Measurements from ENCODE around the gene PSMC3.

The PSMC3 gene

DNA sequence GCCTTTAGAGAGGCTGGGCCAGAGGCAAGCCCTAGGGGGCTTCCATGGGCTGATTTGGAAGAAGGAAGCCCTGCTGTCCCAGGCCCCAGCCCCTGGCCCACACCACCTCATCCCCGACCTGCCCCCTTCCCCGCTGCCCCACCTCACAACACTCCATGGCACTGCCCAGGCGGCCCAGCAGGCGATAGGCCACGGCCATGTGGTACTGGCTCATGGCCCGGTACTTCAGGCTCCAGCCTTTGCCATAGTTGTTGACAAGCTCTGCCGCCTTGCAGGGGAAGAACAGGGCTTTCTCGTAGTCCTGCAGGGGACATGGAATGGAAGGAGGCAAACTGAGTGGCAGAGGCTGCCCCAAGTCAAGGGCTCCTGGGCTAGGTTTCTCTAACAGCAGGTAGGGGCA, 16.3 kb upstream of the PSMC3 start:
- DNase-seq: no peak

GRCh38 chr11:47441421-47441820, 15.2 kb upstream of the PSMC3 start:
- no peak for DNase-seq

GRCh38 chr11:47440054-47440476, 13.8 kb upstream of the PSMC3 start:
- no peak for DNase-seq

- DNase-seq: no peak
Observed at GRCh38 chr11:47438721-47439120, 12.5 kb upstream of the PSMC3 start.

GRCh38 chr11:47437746-47438418, 11.6 kb upstream of the PSMC3 start:
- peak in 1 of 2 experiments; percentile 32 for DNase-seq

GRCh38 chr11:47437218-47437745, 11.0 kb upstream of the PSMC3 start:
- DNase-seq: no peak

DNA sequence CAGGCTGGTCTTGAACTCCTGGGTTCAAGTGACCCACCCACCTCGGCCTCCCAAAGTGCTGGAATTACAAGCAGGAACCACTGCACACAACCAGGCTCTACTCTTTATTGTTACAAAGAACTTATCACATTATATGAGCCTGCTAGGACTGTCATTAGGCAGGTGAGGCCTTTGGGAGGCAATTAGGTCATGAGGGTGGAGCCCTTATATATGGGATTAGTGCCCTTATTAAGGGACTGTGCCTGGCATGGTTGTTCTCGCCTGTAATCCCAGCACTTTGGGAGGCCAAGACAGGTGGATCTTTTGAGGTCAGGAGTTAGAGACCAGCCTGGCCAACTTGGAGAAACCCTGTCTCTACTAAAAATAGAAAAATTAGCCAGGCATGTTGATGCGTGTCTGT, 10.5 kb upstream of the PSMC3 start:
- no peak for DNase-seq

- DNase-seq: no peak
Observed at GRCh38 chr11:47435687-47436086, 9.4 kb upstream of the PSMC3 start.

GRCh38 chr11:47434011-47434786, 8.0 kb upstream of the PSMC3 start:
- DNase-seq: no peak

DNA sequence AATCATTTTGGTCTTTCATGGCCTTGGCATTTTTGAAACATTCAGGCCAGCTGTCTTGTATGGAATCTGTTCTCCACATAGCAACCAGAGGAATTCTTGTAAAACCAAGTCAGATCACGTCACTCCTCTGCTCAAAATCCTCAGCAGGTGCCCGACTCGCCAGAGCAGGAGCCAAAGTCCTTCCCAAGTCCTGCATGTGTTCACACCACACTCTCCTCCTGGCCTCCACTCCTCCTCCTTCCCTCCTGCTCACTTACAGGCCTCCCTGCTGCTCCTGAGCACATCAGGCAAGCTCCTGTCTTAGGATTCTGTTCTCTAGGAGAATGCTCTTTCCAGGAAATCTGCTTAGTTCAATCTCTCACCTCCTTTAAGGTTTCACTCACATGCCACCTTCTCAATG, 6.9 kb upstream of the PSMC3 start:
- DNase-seq: no peak

- no peak for DNase-seq
Observed at GRCh38 chr11:47431356-47432083, 5.3 kb upstream of the PSMC3 start.

- DNase-seq: no peak
Observed at GRCh38 chr11:47430524-47430923, 4.3 kb upstream of the PSMC3 start.

GRCh38 chr11:47425611-47426010, 628 bp downstream of the PSMC3 start:
- DNase-seq: no peak

DNA sequence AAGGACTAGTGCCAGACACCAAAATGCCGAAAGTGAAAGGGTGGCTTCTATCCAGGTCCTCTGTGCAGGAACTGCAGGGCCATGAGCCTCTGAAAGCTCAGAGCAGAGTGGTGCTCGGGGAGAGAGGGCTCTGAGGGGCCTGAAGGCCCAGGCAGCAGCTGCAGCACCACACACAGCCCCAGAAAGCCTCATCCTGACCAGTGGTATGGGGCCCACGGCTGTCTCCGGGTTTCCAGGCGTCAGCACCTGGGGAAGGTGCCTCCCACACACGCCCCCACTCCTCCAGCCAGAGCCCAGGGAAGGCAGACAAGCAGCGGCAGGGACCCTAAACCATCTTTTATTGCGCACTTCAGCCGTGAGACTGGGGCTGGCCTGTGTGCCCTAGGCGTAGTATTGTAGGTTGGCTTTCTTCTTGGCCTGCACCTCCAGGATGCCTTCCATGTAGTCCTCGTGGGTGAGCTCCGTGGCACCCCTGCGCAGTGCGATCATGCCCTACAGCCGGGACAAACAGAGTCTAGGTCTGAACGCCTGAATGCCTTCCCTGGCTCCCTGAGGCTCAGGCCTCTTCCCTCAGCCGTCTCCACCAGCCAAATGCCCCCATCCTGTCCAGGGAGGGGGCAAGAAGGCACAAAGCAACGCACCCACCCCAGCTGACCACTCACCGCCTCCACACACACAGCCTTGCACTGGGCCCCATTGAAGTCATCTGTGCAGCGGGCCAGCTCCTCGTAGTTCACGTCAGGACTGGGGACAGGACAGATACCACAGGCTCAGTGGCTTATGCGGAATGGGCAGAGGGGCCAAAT, 7.6 kb downstream of the PSMC3 start:
- DNase-seq: no peak

DNA sequence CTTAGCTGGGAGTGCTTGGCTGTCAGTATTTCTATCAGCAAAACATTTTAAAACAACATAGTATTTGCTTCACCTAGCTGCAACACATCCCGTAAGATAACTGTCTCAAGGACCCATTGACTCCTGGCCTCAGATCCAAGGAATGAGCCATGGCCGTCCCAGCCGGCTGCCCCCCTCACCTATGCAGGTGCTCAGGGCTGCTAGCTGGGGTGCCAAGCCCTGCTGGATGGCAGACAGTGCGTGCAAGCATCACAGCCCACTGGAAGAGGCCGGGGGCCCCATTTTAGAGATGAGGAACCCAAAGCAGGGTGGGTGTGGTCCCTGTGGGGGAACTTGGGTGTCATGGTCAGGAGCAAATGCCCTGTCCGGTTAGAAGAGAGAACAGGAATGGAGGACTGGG, 8.5 kb downstream of the PSMC3 start:
- no peak for DNase-seq

GRCh38 chr11:47415949-47416472, 10.2 kb downstream of the PSMC3 start:
- DNase-seq: no peak

DNA sequence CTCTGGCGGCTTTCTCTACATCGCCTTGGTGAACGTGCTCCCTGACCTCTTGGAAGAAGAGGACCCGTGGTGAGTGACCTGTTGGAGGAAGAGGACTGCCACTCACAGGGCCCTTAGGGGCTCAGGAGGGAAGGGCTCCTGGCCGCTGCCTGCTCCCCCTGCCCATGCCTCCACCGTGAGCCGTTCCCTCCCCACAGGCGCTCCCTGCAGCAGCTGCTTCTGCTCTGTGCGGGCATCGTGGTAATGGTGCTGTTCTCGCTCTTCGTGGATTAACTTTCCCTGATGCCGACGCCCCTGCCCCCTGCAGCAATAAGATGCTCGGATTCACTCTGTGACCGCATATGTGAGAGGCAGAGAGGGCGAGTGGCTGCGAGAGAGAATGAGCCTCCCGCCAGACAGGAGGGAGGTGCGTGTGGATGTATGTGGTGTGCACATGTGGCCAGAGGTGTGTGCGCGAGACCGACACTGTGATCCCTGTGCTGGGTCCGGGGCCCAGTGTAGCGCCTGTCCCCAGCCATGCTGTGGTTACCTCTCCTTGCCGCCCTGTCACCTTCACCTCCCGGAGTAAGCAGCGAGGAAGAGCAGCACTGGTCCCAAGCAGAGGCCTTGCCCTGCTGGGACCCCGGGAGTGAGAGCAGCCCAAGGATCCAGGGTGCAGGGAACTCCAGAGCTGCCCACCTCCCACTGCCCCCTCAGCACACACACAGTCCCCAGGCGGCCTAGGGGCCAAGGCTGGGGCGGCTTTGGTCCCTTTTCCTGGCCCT, 11.0 kb downstream of the PSMC3 start:
- no peak for DNase-seq

DNA sequence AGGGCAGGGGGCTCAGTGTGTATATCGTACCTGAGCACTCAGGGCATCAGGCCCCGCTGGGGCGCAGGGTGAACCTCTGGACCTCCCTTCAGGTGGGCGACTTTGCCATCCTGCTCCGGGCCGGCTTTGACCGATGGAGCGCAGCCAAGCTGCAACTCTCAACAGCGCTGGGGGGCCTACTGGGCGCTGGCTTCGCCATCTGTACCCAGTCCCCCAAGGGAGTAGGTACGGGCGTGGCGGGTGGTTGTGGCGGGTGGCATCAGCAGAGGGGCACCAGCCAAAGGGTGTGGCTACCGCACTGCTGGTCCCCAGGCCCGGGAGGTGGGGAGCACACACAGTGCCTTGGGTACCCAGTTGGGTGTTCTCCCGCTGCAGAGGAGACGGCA, 11.6 kb downstream of the PSMC3 start:
- no peak for DNase-seq

DNA sequence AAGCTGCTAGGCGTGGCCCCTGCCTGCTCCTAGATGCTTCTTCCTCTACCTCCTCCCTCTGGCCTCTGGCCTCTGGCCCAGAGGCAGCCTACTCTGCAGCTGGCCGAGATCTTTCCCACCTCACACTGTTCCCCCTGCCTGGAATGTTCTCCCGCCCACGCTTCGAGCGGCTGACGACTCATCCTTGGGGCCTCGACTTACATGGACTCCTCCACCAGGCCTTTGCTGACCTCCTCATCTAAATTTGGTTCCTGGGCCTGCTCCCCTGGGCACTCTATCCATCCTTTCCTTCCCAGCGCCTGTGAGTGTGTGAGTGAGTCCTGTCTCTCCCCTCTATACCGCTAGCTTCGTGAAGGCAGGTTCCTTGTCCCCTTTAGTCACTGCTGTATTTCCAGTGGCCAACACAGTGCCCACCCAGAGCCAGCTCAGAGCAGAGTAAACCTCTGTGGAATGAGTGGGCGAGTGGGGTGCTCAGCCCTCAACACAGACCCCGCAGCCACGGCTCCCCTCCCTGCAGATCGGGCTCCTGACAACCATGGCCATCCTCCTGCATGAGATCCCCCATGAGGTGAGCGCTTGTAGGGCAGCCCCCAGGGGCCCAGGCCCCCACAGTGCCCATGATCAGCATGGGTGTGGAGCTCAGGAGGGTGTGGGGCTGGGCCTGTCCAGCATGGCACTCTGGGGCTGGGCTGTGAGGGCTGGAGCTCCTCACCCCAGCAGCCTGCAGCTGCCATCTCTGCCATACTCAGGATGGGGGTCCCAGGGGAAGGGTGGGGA, 12.1 kb downstream of the PSMC3 start:
- DNase-seq: no peak

GRCh38 chr11:47413351-47413750, 12.9 kb downstream of the PSMC3 start:
- no peak for DNase-seq
